ENCODE measurements around the gene RBFOX2.

DNA sequence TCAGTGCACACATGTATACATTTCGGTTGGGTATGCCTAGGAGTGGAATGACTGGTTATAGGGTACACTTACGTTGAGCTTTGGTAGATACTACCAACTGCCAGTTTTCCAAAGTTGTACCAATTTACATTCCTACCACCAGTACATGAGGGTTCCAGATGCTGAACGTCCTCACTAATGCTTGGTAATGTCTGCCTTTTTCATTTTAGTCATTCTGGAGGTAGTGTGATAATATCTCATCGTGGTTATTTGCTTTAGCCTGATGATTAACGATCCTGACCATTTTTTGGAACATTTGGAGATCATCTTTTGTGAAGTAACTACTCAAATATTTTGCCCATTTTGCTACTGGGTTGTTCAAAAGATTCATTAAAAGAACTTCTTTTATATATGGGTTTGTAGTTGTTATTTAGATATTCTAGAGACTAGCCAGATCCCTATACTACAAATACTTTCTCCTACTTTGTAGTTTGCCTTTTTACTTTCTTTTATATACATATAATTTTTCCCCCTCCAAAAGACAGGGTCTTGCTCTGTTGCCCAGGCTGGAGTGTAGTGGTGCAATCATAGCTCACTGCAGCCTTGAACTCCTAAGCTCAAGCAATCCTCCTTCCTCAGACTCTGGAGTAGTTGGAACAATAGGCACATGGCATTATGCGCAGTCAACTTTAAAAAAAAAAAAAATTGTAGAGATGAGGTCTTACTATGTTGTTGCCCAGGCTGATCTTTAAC, 62.1 kb downstream of the RBFOX2 start:
- no peak for TF ChIP-seq CTCF (IDR thresholded peaks at IDR 0.05; ENCODE audit: extremely low read depth in 1 of 2, insufficient read depth in 1 of 2, low read depth in 1 of 2, low read length in 2 of 2)
- no peak for TF ChIP-seq POLR2A (IDR thresholded peaks at IDR 0.05; ENCODE audit: low read depth, low read length)
- TF ChIP-seq MAX (IDR thresholded peaks at IDR 0.05; ENCODE audit: insufficient read depth, insufficient read length) = no peak
- TF ChIP-seq EZH2 (IDR thresholded peaks at IDR 0.05; ENCODE audit: borderline replicate concordance, low read depth, low read length, severe bottlenecking) = no peak
- no peak for TF ChIP-seq POLR2AphosphoS5 (IDR thresholded peaks at IDR 0.05; ENCODE audit: insufficient read depth, low read depth, low read length)
